ENCODE measurements around the gene KCNC1.

DNA sequence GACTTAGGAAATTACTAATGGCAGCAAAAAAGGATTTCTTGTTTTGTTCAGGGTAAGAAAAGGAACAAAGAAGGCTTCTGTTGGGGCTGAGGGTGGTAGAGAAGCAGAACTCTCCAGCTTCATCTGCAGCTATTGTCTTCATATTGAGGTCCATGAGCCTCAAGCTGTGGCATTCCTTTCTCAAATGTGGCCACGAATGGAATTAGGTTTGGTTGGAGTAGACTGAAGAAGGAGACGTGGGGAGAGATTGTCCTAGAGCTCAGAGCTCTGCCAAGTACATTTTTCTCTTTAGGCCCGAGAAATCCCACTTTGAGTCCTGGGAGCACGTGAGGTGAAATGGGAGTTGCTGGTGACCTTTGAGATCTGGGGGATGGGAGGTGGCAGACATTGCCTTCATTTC, 41.0 kb upstream of the KCNC1 start:
- TF ChIP-seq, protein P1, sequence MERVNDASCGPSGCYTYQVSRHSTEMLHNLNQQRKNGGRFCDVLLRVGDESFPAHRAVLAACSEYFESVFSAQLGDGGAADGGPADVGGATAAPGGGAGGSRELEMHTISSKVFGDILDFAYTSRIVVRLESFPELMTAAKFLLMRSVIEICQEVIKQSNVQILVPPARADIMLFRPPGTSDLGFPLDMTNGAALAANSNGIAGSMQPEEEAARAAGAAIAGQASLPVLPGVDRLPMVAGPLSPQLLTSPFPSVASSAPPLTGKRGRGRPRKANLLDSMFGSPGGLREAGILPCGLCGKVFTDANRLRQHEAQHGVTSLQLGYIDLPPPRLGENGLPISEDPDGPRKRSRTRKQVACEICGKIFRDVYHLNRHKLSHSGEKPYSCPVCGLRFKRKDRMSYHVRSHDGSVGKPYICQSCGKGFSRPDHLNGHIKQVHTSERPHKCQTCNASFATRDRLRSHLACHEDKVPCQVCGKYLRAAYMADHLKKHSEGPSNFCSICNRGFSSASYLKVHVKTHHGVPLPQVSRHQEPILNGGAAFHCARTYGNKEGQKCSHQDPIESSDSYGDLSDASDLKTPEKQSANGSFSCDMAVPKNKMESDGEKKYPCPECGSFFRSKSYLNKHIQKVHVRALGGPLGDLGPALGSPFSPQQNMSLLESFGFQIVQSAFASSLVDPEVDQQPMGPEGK (CRISPR knock-in tag; IDR thresholded peaks at IDR 0.05) = no peak
- TF ChIP-seq BHLHE40 (IDR thresholded peaks at IDR 0.05; ENCODE audit: low read length) (no peak), MLLT10 (CRISPR knock-in tag; IDR thresholded peaks at IDR 0.05) (no peak)
- TF ChIP-seq, protein P2, sequence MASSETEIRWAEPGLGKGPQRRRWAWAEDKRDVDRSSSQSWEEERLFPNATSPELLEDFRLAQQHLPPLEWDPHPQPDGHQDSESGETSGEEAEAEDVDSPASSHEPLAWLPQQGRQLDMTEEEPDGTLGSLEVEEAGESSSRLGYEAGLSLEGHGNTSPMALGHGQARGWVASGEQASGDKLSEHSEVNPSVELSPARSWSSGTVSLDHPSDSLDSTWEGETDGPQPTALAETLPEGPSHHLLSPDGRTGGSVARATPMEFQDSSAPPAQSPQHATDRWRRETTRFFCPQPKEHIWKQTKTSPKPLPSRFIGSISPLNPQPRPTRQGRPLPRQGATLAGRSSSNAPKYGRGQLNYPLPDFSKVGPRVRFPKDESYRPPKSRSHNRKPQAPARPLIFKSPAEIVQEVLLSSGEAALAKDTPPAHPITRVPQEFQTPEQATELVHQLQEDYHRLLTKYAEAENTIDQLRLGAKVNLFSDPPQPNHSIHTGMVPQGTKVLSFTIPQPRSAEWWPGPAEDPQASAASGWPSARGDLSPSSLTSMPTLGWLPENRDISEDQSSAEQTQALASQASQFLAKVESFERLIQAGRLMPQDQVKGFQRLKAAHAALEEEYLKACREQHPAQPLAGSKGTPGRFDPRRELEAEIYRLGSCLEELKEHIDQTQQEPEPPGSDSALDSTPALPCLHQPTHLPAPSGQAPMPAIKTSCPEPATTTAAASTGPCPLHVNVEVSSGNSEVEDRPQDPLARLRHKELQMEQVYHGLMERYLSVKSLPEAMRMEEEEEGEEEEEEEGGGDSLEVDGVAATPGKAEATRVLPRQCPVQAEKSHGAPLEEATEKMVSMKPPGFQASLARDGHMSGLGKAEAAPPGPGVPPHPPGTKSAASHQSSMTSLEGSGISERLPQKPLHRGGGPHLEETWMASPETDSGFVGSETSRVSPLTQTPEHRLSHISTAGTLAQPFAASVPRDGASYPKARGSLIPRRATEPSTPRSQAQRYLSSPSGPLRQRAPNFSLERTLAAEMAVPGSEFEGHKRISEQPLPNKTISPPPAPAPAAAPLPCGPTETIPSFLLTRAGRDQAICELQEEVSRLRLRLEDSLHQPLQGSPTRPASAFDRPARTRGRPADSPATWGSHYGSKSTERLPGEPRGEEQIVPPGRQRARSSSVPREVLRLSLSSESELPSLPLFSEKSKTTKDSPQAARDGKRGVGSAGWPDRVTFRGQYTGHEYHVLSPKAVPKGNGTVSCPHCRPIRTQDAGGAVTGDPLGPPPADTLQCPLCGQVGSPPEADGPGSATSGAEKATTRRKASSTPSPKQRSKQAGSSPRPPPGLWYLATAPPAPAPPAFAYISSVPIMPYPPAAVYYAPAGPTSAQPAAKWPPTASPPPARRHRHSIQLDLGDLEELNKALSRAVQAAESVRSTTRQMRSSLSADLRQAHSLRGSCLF (CRISPR knock-in tag; IDR thresholded peaks at IDR 0.05; ENCODE audit: borderline replicate concordance) = no peak

Measured in HepG2 (cell line).